Measurements from ENCODE around the gene DVL2. TPM values are rescaled to one million over a fixed set of nuclear protein-coding genes. Genes with fewer than 3 reads are reported as not detected.

DVL2 gene
- total RNA-seq, 1 experiment from 2014 or later, result 41.3 TPM

- Mint-ChIP-seq H3K4me3 (ENCODE audit: unreplicated experiment) (peak within 1 kb of the TSS; percentile 53), H3K36me3 (ENCODE audit: insufficient read depth, unreplicated experiment) (no peaks in the 10 kb centered on the region), H3K27ac (ENCODE audit: unreplicated experiment) (peak within 1 kb of the TSS; percentile 60), H3K4me1 (ENCODE audit: low read depth, unreplicated experiment) (no peaks in the 10 kb centered on the region), H3K27me3 (ENCODE audit: insufficient read depth, unreplicated experiment) (no peaks in the 10 kb centered on the region), H3K9me3 (ENCODE audit: unreplicated experiment) (no peaks in the 10 kb centered on the region)
- H3K4me3 ChIP-seq (ENCODE audit: low read depth, low read length), result peak within 1 kb of the TSS; percentile 43
- intact Hi-C loops (cut with micrococcal nuclease; ENCODE audit: unreplicated experiment), result loop anchor here (2.0 kb wide), 1 partner anchor 45 kb away; no protein-coding TSS in a partner anchor
- no peaks in the 10 kb centered on the region for H3K27me3 ChIP-seq (replicated peaks; ENCODE audit: control insufficient read depth, insufficient read depth, low read length)
- no peaks in the 10 kb centered on the region for H3K9me3 ChIP-seq
- H3K36me3 ChIP-seq (ENCODE audit: control insufficient read depth, insufficient read depth, low read length), result no peaks in the 10 kb centered on the region
- POLR2A ChIA-PET, result no interaction called here
- no peak for TF ChIP-seq CTCF (IDR thresholded peaks at IDR 0.05; ENCODE audit: insufficient read depth in 1 of 2, low read depth in 1 of 2, low read length in 1 of 2, severe bottlenecking in 1 of 2, unreplicated experiment in 1 of 2)
- no TSS peak for BruUV-seq (replicated peaks)
- no peak for DNase-seq
- CTCF ChIA-PET, result no interaction called here
- H3K4me1 ChIP-seq, result no peaks in the 10 kb centered on the region
These were observed 54.7 kb downstream of the DVL2 start, which contains the start of gene ASGR1 for GRCh38 chr17:7179317-7180254. ASGR1 (minus strand) TSS chr17:7179370; CDS start chr17:7178563, 807 bp downstream.

- no TSS peak for BruUV-seq (replicated peaks)
- no peaks in the 10 kb centered on the region for H3K4me1 Mint-ChIP-seq (ENCODE audit: low read depth, unreplicated experiment)
- intact Hi-C loops (cut with micrococcal nuclease; ENCODE audit: unreplicated experiment), result loop anchor here (2.0 kb wide), 1 partner anchor 44 kb away; no protein-coding TSS in a partner anchor
These were observed 55.4 kb downstream of the DVL2 start for GRCh38 chr17:7178973-7179316.

More at GRCh38 chr17:7178973-7179316, 55.4 kb downstream of the DVL2 start:
- no peak for TF ChIP-seq CTCF (IDR thresholded peaks at IDR 0.05; ENCODE audit: insufficient read depth in 1 of 2, low read depth in 1 of 2, low read length in 1 of 2, severe bottlenecking in 1 of 2, unreplicated experiment in 1 of 2)
- Histone ChIP-seq H3K36me3 (ENCODE audit: control insufficient read depth, insufficient read depth, low read length) (no peaks in the 10 kb centered on the region), H3K4me3 (ENCODE audit: low read depth, low read length) (peak overlapping the region; percentile 23), H3K4me1 (no peaks in the 10 kb centered on the region), H3K9me3 (no peaks in the 10 kb centered on the region), H3K27me3 (replicated peaks; ENCODE audit: control insufficient read depth, insufficient read depth, low read length) (no peaks in the 10 kb centered on the region)
- no peaks in the 10 kb centered on the region for H3K27me3 Mint-ChIP-seq (ENCODE audit: insufficient read depth, unreplicated experiment)
- H3K4me3 Mint-ChIP-seq (ENCODE audit: unreplicated experiment), result peak overlapping the region; percentile 53
- no peaks in the 10 kb centered on the region for H3K36me3 Mint-ChIP-seq (ENCODE audit: insufficient read depth, unreplicated experiment)
- ChIA-PET CTCF (interaction anchor here (0.7 kb wide), 1 partner anchor 12 kb away, joined by 6 read pairs; no protein-coding TSS in a partner anchor), POLR2A (no interaction called here)
- H3K9me3 Mint-ChIP-seq (ENCODE audit: unreplicated experiment), result no peaks in the 10 kb centered on the region
- no peak overlapping the region for H3K27ac Mint-ChIP-seq (ENCODE audit: unreplicated experiment)
- no peak for DNase-seq

Measured in Caco-2 (cell line).